ENCODE measurements around the gene COIL. TPM values are rescaled to one million over a fixed set of nuclear protein-coding genes. Genes with fewer than 3 reads are reported as not detected.

COIL gene
- total and polyA plus RNA-seq, 2 of the 13 experiments (the other 11 are each of a cell fraction or from before 2014, with no cell fraction given): 8.1 to 29.4 TPM

DNA sequence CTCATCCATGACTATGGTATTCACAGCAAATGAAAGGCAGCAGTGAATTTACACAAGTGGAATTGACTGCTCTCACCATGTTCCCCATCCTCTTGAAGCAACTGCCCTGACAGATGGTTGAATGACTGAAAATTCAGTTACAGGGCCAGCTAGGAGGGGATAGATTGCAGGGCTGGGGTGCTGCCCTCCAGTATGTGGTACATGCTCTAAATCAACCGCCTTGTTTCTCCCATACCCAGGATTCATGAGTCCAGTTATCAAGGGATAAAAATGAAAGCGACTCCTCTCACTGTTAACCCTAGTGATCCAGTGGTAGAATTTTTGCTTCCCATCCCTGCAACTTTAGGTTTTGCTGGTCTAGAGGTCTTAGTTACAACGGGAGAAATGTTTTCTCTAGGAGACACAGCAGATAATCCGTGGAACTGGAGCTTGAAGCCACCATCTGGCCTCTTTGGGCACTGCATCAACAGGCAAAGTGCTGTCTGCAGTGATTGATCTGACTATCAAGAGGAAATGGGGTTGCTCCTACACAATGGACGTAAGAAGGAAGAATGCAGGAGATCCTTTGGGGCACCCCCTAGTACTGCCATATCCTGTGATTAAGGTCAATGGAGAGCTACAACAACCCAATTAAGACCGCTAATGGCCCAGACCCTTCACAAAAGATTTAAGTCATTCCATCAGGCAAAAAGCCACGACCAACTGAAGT, 49.0 kb upstream of the COIL start (continued):
- 0 out of 2 replicates have a peak, but pooled peaks have one; percentile 31 for TF ChIP-seq PITX1 (CRISPR knock-in tag; IDR thresholded peaks at IDR 0.05)
- no peak for TF ChIP-seq TIGD3 (CRISPR knock-in tag; IDR thresholded peaks at IDR 0.05; ENCODE audit: borderline replicate concordance)
- TF ChIP-seq CBFB (CRISPR knock-in tag; IDR thresholded peaks at IDR 0.05): no peak
- TF ChIP-seq MXD4 (CRISPR knock-in tag; IDR thresholded peaks at IDR 0.05): no peak
- TF ChIP-seq PBX2 (CRISPR knock-in tag; IDR thresholded peaks at IDR 0.05): no peak
- no peak for TF ChIP-seq ZNF672 (CRISPR knock-in tag; IDR thresholded peaks at IDR 0.05)
- TF ChIP-seq NRL (CRISPR knock-in tag; IDR thresholded peaks at IDR 0.05; ENCODE audit: borderline replicate concordance): no peak
- TF ChIP-seq KMT2B (CRISPR knock-in tag; IDR thresholded peaks at IDR 0.05): no peak
- no peak for TF ChIP-seq FOXO1 (CRISPR knock-in tag; IDR thresholded peaks at IDR 0.05)
- no peak for TF ChIP-seq CHD2 (IDR thresholded peaks at IDR 0.05; ENCODE audit: low read depth, low read length)
- no peak for TF ChIP-seq ZNF18 (CRISPR knock-in tag; IDR thresholded peaks at IDR 0.05; ENCODE audit: insufficient replicate concordance)
- no peak for TF ChIP-seq RARA (CRISPR knock-in tag; IDR thresholded peaks at IDR 0.05)
- no peak for TF ChIP-seq ZBTB42 (CRISPR knock-in tag; IDR thresholded peaks at IDR 0.05)
- peak; percentile 80 for TF ChIP-seq CTCF (CRISPR knock-in tag; IDR thresholded peaks at IDR 0.05)
- no peak for TF ChIP-seq EZH2 (conservative IDR thresholded peaks at IDR 0.05; ENCODE audit: low read depth, low read length)
- no peak for TF ChIP-seq HNRNPL (IDR thresholded peaks at IDR 0.05; ENCODE audit: low read depth, low read length)
- no peak for TF ChIP-seq ZNF644 (CRISPR knock-in tag; IDR thresholded peaks at IDR 0.05; ENCODE audit: low read depth)
- TF ChIP-seq DPF2 (CRISPR knock-in tag; IDR thresholded peaks at IDR 0.05; ENCODE audit: borderline replicate concordance, low read depth): no peak
- peak; percentile 74 for TF ChIP-seq GFI1 (CRISPR knock-in tag; IDR thresholded peaks at IDR 0.05; ENCODE audit: borderline replicate concordance)
